GM12873 (cell line): ENCODE measurements around the gene LSAMP.

Experiments used
- CTCF ChIP-seq: IDR thresholded peaks from 2 replicates; pipeline ENCODE4 v1.5.1; 2012; ENCODE audit warnings: low read depth, mild to moderate bottlenecking, moderate library complexity, low read length, control low read depth; ENCODE audit not compliant: insufficient read depth; ENCODE audit errors: missing control alignments

LSAMP gene

GRCh38 chr3:115804713-115805119 is 640.6 kb downstream of the LSAMP start:
- TF ChIP-seq CTCF, result no peak

- TF ChIP-seq CTCF, result no peak
Measured at GRCh38 chr3:115804200-115804599, 641.1 kb downstream of the LSAMP start.

GRCh38 chr3:115803661-115804060 is 641.6 kb downstream of the LSAMP start:
- no peak for TF ChIP-seq CTCF

GRCh38 chr3:115800489-115801075 is 644.7 kb downstream of the LSAMP start:
- TF ChIP-seq CTCF, result no peak

GRCh38 chr3:115792206-115792955 is 652.9 kb downstream of the LSAMP start:
- TF ChIP-seq CTCF, result no peak

- no peak for TF ChIP-seq CTCF
Measured at GRCh38 chr3:115790759-115791158, 654.5 kb downstream of the LSAMP start.

- TF ChIP-seq CTCF, result no peak
Measured at GRCh38 chr3:115789481-115789880, 655.8 kb downstream of the LSAMP start.
